LNCaP clone FGC (cell line): ENCODE data around the gene LIG4.
"Not testable (repeated sequence)": the region's sequence is repeated elsewhere in the genome, so short reads cannot be mapped to it uniquely, and the experiment has no call there.

Experiments used
- DNase-seq: peaks from one replicate; pipeline ENCODE4 v3.0.0-alpha.2; 2011; ENCODE audit warnings: low read depth
- H3K4me3 ChIP-seq: 2 replicates; pipeline ENCODE4 v1.5.1; 2011; ENCODE audit warnings: mild to moderate bottlenecking, low read depth, low read length, control low read depth
- TF ChIP-seq, protein P1 (sequence below): IDR thresholded peaks from 2 replicates; pipeline ENCODE4 v1.5.1; 2012; ENCODE audit warnings: mild to moderate bottlenecking; ENCODE audit not compliant: control insufficient read depth, insufficient read depth; ENCODE audit errors: extremely low read depth

The LIG4 gene

GRCh38 chr13:108226184-108226583 is 10.8 kb upstream of the LIG4 start:
- DNase-seq, result no peak
- TF ChIP-seq, protein P1, sequence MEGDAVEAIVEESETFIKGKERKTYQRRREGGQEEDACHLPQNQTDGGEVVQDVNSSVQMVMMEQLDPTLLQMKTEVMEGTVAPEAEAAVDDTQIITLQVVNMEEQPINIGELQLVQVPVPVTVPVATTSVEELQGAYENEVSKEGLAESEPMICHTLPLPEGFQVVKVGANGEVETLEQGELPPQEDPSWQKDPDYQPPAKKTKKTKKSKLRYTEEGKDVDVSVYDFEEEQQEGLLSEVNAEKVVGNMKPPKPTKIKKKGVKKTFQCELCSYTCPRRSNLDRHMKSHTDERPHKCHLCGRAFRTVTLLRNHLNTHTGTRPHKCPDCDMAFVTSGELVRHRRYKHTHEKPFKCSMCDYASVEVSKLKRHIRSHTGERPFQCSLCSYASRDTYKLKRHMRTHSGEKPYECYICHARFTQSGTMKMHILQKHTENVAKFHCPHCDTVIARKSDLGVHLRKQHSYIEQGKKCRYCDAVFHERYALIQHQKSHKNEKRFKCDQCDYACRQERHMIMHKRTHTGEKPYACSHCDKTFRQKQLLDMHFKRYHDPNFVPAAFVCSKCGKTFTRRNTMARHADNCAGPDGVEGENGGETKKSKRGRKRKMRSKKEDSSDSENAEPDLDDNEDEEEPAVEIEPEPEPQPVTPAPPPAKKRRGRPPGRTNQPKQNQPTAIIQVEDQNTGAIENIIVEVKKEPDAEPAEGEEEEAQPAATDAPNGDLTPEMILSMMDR, result no peak
- H3K4me3 ChIP-seq, result no peak overlapping the region

- no peak for DNase-seq
- TF ChIP-seq, protein P1, result no peak
- H3K4me3 ChIP-seq, result no peak overlapping the region
Observed at GRCh38 chr13:108225440-108225839, 10.1 kb upstream of the LIG4 start.

DNA sequence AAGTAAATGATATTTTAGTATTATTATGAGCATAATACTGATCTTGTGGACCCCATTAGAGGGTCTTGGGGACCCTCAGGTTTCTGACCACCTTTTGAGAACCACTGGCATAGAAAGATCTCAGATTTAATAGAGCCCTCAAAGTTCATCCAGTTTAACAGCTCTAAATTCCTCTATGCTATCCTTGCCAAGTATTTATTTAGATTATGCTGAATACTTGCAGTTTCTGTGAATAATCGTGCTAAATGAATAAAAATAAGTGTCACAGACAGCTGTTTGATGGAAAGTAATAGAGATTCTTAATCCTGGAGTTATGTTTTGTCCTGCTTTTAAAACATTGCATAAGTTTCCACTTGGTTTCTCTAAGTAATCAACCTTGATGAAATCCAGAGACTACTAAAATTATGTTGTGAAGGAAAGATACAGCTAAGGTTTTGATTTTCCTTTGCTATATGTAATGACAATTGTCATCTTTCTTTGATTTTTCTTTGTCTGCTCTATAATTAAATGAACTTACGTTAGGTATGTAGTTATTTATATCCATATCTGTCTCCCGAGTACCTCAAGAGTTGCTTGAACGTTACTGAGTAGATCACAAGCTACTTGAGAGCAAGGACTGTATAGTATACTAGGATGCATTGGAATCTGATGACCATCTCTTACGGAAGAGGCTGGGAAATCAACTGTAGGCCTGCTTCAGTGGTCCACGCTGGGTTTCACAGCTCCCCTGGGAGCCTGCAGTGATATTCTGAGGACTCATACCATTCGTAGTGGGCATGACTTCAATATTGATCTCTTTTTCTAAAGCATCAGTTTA is 8.6 kb upstream of the LIG4 start:
- no peak for DNase-seq
- H3K4me3 ChIP-seq, result no peak overlapping the region
- TF ChIP-seq, protein P1, result no peak

DNA sequence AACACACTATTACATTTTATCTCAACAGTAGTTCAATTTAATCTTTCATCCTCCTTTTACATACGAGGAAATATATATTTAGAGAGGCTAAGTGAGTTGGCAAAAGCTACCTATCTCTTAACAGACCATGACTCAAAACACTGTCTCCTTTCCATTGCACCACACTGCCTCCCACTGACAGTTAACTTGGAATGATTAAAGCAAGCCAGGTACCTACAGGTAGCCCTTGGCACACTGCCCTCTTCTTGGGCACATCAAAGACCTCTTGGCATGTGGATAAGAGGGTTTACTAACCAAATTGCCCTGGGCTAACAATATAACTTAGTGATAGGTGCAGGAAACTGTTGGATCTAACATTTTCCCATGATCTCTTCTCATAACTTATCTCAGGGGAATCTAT is 4.7 kb upstream of the LIG4 start:
- no peak overlapping the region for H3K4me3 ChIP-seq
- peak; percentile 27 for DNase-seq
- TF ChIP-seq, protein P1, result peak; percentile 36

GRCh38 chr13:108218044-108218974 is 3.0 kb upstream of the LIG4 start, which contains the start of gene ABHD13:
Gene ABHD13, plus strand, starts transcription at chr13:108218392. Its CDS starts 10,827 bp downstream, at chr13:108229219.
- DNase-seq, result peak; percentile 51
- TF ChIP-seq, protein P1, result no peak
- H3K4me3 ChIP-seq, result peak within 1 kb of the TSS; percentile 70

DNA sequence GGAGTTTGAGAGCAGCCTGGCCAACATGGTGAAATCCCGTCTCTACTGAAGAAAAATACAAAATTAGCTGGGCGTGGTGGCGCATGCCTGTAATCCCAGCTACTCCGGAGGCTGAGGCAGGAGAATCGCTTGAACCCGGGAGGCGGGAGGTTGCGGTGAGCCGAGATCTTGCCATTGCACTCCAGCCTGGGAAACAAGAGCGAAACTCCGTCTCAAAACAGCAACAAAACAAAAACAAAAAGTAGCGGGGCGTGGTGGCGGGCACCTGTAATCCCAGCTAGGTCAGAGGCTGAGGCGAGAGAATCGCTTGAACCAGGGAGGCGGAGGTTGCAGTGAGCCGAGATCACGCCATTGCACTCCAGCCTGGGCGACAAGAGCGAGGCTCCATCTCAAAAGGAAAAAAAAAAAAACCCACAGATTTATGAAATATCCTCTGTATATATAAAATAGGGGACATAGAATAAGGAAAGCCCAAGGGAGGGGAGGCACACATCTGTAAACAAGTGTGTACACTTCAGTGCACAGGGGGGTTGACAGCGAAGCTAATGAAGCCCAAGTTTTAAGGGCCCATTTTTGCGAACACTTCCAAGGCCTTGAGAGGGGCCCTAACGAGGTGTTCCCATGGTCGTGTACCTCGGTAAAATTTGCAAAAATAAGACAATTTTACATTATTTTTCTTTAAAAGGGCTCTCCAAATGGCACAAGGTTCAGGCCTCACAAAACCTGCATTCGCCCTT is 2.1 kb upstream of the LIG4 start:
- DNase-seq, result not testable (repeated sequence)
- H3K4me3 ChIP-seq, result peak overlapping the region; percentile 70
